ENCODE results near the gene DDN.

- no peak for TF ChIP-seq POLR2AphosphoS5 (IDR thresholded peaks at IDR 0.05; ENCODE audit: borderline replicate concordance, low read depth, low read length)
- TF ChIP-seq EZH2 (IDR thresholded peaks at IDR 0.05) = no peak
Measured at GRCh38 chr12:48946943-48947342, 52.2 kb downstream of the DDN start.

Data from SK-N-MC (cell line).